HepG2 (cell line): ENCODE data around the gene SLC6A8. TPM values are rescaled to one million over a fixed set of nuclear protein-coding genes. Genes with fewer than 3 reads are reported as not detected.
A peak's percentile ranks its signal among the peaks of the same experiment; 100 is the strongest.

Experiments used
- ATF4 ChIP-seq, 2 experiments: fragments of 450-650 bp in 1 of 2; sonication (generic) in 1 of 2; formaldehyde crosslinking; IDR thresholded peaks; 2 replicates each; pipeline versions ENCODE4 v1.5.0 to v1.8.0; 2020 to 2022; ENCODE audit warnings: mild to moderate bottlenecking in 1 of 2, missing genetic modification reagents in 1 of 2
- CTCF ChIP-seq: sonication (generic); formaldehyde crosslinking; IDR thresholded peaks from 2 replicates; pipeline ENCODE4 v1.5.0; 2020; ENCODE audit warnings: mild to moderate bottlenecking, missing genetic modification reagents, moderate library complexity
- EEA1 ChIP-seq: sonication (generic); formaldehyde crosslinking; IDR thresholded peaks from 2 replicates; pipeline ENCODE4 v1.5.1; 2020; ENCODE audit warnings: mild to moderate bottlenecking, missing genetic modification reagents, borderline replicate concordance
- FOSL2 ChIP-seq: sonication (generic); formaldehyde crosslinking; IDR thresholded peaks from 2 replicates; pipeline ENCODE4 v1.4.0; 2020; ENCODE audit warnings: missing genetic modification reagents
- FOXC1 ChIP-seq: sonication (generic); formaldehyde crosslinking; IDR thresholded peaks from 2 replicates; pipeline ENCODE4 v1.8.0; 2022; ENCODE audit warnings: mild to moderate bottlenecking, missing genetic modification reagents, borderline replicate concordance
- HNF1A ChIP-seq, 2 experiments: sonication (generic) in 1 of 2; formaldehyde crosslinking in 1 of 2; IDR thresholded peaks; 2 replicates each; pipeline versions ENCODE4 v1.4.0 to v1.6.1; 2016 to 2020; ENCODE audit warnings: borderline replicate concordance in 1 of 2, low read depth in 1 of 2, mild to moderate bottlenecking in 1 of 2, missing genetic modification reagents in 1 of 2
- HNRNPLL ChIP-seq: fragments of 200-400 bp; formaldehyde crosslinking; IDR thresholded peaks from 2 replicates; pipeline ENCODE4 v1.6.1; 2017; ENCODE audit warnings: mild to moderate bottlenecking, low read depth, low read length; ENCODE audit not compliant: poor library complexity, severe bottlenecking
- HOXA5 ChIP-seq: sonication (generic); formaldehyde crosslinking; IDR thresholded peaks from 2 replicates; pipeline ENCODE4 v1.4.0; 2020; ENCODE audit warnings: missing genetic modification reagents
- MED13 ChIP-seq: sonication (generic); formaldehyde crosslinking; IDR thresholded peaks from 2 replicates; pipeline ENCODE4 v1.5.0; 2020; ENCODE audit warnings: missing genetic modification reagents
- NR2F6 ChIP-seq, 2 experiments: IDR thresholded peaks; 2 replicates each; pipeline ENCODE4 v1.6.1; 2016; ENCODE audit warnings: antibody characterized with exemption in 1 of 2, mild to moderate bottlenecking in 1 of 2
- PHF8 ChIP-seq: sonication (generic); formaldehyde crosslinking; IDR thresholded peaks from 2 replicates; pipeline ENCODE4 v1.5.0; 2020; ENCODE audit warnings: missing genetic modification reagents
- SOX6 ChIP-seq, 2 experiments: fragments of 450-650 bp in 1 of 2; sonication (generic) in 1 of 2; formaldehyde crosslinking in 1 of 2; IDR thresholded peaks; 2 replicates each; pipeline versions ENCODE4 v1.4.0 to v1.6.1; 2017 to 2020; ENCODE audit warnings: antibody characterized with exemption in 1 of 2, mild to moderate bottlenecking in 1 of 2, missing genetic modification reagents in 1 of 2
- TCF7 ChIP-seq: sonication (generic); IDR thresholded peaks from 2 replicates; pipeline ENCODE4 v1.6.1; 2016; ENCODE audit warnings: antibody characterized with exemption, low read depth
- ZBTB7A ChIP-seq: sonication (generic); formaldehyde crosslinking; IDR thresholded peaks from 2 replicates; pipeline ENCODE4 v1.8.0; 2022; ENCODE audit warnings: mild to moderate bottlenecking, missing genetic modification reagents
- ZFP37 ChIP-seq: sonication (generic); formaldehyde crosslinking; IDR thresholded peaks from 2 replicates; pipeline ENCODE4 v1.4.0; 2020; ENCODE audit warnings: missing genetic modification reagents, borderline replicate concordance
- ZNF205 ChIP-seq: IDR thresholded peaks from 2 replicates; pipeline ENCODE4 v1.6.1; 2018; ENCODE audit warnings: missing biosample characterization, missing genetic modification reagents
- ZNF670 ChIP-seq: sonication (generic); formaldehyde crosslinking; IDR thresholded peaks from 2 replicates; pipeline ENCODE4 v1.8.0; 2022; ENCODE audit warnings: mild to moderate bottlenecking, missing genetic modification reagents, borderline replicate concordance
- polyA plus RNA-seq, 8 experiments: library from polyadenylated mRNA; depleted of rRNA in 3 of 8; stranded (reverse) in 7 of 8; unstranded in 1 of 8; fragments of >200 nt; fragmentation: Illumina TruSeq in 4 of 8; extraction: Trizol in 4 of 8; gene quantifications; 2 replicates each; pipeline versions ENCODE4 v1.2.1 to v1.2.3, GENCODE V29; 2011 to 2016; ENCODE audit warnings: low read depth in 4 of 8, missing spikeins in 1 of 8, mixed read lengths in 1 of 8; ENCODE audit not compliant: insufficient read depth in 1 of 8
- total RNA-seq, 5 experiments: library from RNA; depleted of rRNA; stranded (reverse); fragments of >200 nt; fragmentation: Illumina TruSeq; extraction: Trizol; gene quantifications; 2 replicates each; pipeline ENCODE4 v1.2.3, GENCODE V29; 2016; ENCODE audit warnings: low read depth in 1 of 5
- TF ChIP-seq, protein P1 (sequence below): sonication (generic); formaldehyde crosslinking; IDR thresholded peaks from 2 replicates; pipeline ENCODE4 v1.4.0; 2020; ENCODE audit warnings: mild to moderate bottlenecking, missing genetic modification reagents
- TF ChIP-seq, protein P2 (sequence below): sonication (generic); formaldehyde crosslinking; IDR thresholded peaks from 2 replicates; pipeline ENCODE4 v1.4.0; 2020; ENCODE audit warnings: missing genetic modification reagents

Gene SLC6A8
- total and polyA plus RNA-seq, 2 of the 13 experiments (the other 11 are each of a cell fraction or from before 2014, with no cell fraction given) = 13.9 to 176 TPM

DNA sequence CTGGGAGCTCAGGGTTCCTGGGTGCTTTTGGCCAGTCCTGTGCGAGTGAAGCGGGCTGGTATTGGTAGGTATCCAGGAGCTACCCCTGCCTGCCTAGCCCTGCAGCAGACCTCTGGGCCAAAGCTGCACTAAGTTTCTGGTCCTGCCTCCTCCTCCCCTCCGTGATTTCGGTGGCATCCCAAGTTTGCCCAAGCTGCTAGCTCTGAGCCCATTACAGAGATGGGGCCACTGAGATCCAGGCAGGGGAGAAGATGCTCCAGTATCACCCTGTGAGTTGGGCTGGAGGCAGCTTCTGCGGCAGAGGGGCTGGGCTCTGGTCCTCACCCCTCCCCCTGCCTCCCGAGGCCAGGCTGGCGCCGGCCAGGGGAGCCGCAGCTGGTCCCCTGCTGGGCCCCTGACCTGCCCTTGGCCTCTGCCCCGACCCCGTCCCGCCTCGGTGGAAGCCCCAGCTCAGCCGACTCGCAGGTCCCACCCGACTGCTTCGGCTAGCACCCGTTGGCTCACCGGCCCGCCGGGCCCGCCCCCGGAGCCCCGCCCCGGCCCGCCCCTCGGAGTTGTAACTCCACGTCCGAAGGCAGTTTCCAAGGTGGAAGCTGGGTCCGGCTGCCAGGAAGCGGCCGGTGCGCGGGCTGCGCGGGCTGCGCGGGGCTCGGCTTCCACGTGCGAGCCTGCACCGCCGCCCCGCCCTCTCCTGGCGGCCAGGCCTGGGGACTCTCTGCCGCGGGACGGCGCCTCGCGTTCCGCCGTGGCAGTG, 40.9 kb upstream of the SLC6A8 start, which contains the start of gene DUSP9 (continued):
- TF ChIP-seq, protein P1, sequence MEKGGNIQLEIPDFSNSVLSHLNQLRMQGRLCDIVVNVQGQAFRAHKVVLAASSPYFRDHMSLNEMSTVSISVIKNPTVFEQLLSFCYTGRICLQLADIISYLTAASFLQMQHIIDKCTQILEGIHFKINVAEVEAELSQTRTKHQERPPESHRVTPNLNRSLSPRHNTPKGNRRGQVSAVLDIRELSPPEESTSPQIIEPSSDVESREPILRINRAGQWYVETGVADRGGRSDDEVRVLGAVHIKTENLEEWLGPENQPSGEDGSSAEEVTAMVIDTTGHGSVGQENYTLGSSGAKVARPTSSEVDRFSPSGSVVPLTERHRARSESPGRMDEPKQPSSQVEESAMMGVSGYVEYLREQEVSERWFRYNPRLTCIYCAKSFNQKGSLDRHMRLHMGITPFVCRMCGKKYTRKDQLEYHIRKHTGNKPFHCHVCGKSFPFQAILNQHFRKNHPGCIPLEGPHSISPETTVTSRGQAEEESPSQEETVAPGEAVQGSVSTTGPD = no peak
- TF ChIP-seq FOSL2 (0 out of 2 replicates have a peak, but pooled peaks have one; percentile 14), EEA1 (CRISPR knock-in tag) (no peak), ZBTB7A (CRISPR knock-in tag) (no peak), SOX6 (IDR thresholded peaks at IDR 0.05) (no peak), SOX6 (CRISPR knock-in tag; IDR thresholded peaks at IDR 0.05) (peak; percentile 64), TCF7 (no peak), FOXC1 (peak; percentile 55; the same call in 1 of the 2 replicates), ATF4 (CRISPR knock-in tag; IDR thresholded peaks at IDR 0.05) (peak in 1 of 2 experiments; percentile 38; a peak in 1 of 4 replicates), HNF1A (IDR thresholded peaks at IDR 0.05; ENCODE audit: low read depth) (no peak), HNF1A (CRISPR knock-in tag; IDR thresholded peaks at IDR 0.05; ENCODE audit: borderline replicate concordance) (peak; percentile 73; the same call in 1 of the 2 replicates), PHF8 (CRISPR knock-in tag) (peak; percentile 29; the same call in 1 of the 2 replicates), HNRNPLL (peak; percentile 90), CTCF (no peak), NR2F6 (IDR thresholded peaks at IDR 0.05) (peak; percentile 90), NR2F6 (CRISPR knock-in tag; IDR thresholded peaks at IDR 0.05) (peak; percentile 99), ZNF205 (CRISPR knock-in tag) (no peak), ZNF670 (0 out of 2 replicates have a peak, but pooled peaks have one; percentile 8), HOXA5 (CRISPR knock-in tag) (no peak; the same call in 1 of the 2 replicates), ZFP37 (CRISPR knock-in tag) (no peak), MED13 (CRISPR knock-in tag) (peak; percentile 94)
- TF ChIP-seq, protein P2, sequence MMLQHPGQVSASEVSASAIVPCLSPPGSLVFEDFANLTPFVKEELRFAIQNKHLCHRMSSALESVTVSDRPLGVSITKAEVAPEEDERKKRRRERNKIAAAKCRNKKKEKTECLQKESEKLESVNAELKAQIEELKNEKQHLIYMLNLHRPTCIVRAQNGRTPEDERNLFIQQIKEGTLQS (CRISPR knock-in tag) = 0 out of 2 replicates have a peak, but pooled peaks have one; percentile 14
